Activated CD4-positive, CD25-positive, alpha-beta regulatory T cell (primary cell): Measurements from ENCODE around the gene RFX3.

Experiments
- DNase-seq, 4 experiments: peaks; one replicate each; lab custom pipeline; 2025; lab: John Stamatoyannopoulos, UW

The RFX3 gene

GRCh38 chr9:3282365-3282764 is 243.4 kb downstream of the RFX3 start:
- no peak for DNase-seq

GRCh38 chr9:3281399-3281798 is 244.4 kb downstream of the RFX3 start:
- DNase-seq, result no peak

- no peak for DNase-seq
These were observed 248.6 kb downstream of the RFX3 start for GRCh38 chr9:3277200-3277599.

GRCh38 chr9:3271581-3271980 is 254.2 kb downstream of the RFX3 start:
- DNase-seq, result no peak

GRCh38 chr9:3271157-3271556 is 254.6 kb downstream of the RFX3 start:
- DNase-seq, result no peak

GRCh38 chr9:3268223-3268622 is 257.6 kb downstream of the RFX3 start:
- no peak for DNase-seq

GRCh38 chr9:3263698-3264097 is 262.1 kb downstream of the RFX3 start:
- DNase-seq, result no peak

- DNase-seq, result no peak
These were observed 262.8 kb downstream of the RFX3 start for GRCh38 chr9:3262826-3263529.

GRCh38 chr9:3261484-3261883 is 264.3 kb downstream of the RFX3 start:
- DNase-seq, result no peak

- no peak for DNase-seq
These were observed 269.1 kb downstream of the RFX3 start for GRCh38 chr9:3256571-3257330.

- no peak for DNase-seq
These were observed 274.5 kb downstream of the RFX3 start for GRCh38 chr9:3251309-3251708.

- no peak for DNase-seq
These were observed 275.1 kb downstream of the RFX3 start for GRCh38 chr9:3250741-3251140.

- DNase-seq, result no peak
These were observed 278.6 kb downstream of the RFX3 start for GRCh38 chr9:3247211-3247610.

- DNase-seq, result no peak
These were observed 279.6 kb downstream of the RFX3 start for GRCh38 chr9:3246241-3246640.

- DNase-seq, result no peak
These were observed 280.7 kb downstream of the RFX3 start for GRCh38 chr9:3244963-3245653.

- no peak for DNase-seq
These were observed 282.1 kb downstream of the RFX3 start for GRCh38 chr9:3243683-3244082.

GRCh38 chr9:3241290-3241689 is 284.5 kb downstream of the RFX3 start:
- DNase-seq, result no peak

GRCh38 chr9:3240656-3241268 is 285.0 kb downstream of the RFX3 start:
- DNase-seq, result peak; percentile 8 to 43 (median 23)

GRCh38 chr9:3239240-3239639 is 286.6 kb downstream of the RFX3 start:
- no peak for DNase-seq

GRCh38 chr9:3238236-3238635 is 287.6 kb downstream of the RFX3 start:
- no peak for DNase-seq

- DNase-seq, result no peak
These were observed 288.7 kb downstream of the RFX3 start for GRCh38 chr9:3237121-3237520.

- no peak for DNase-seq
These were observed 290.3 kb downstream of the RFX3 start for GRCh38 chr9:3235497-3235896.

- DNase-seq, result no peak
These were observed 300.9 kb downstream of the RFX3 start for GRCh38 chr9:3224931-3225330.
